ENCODE measurements around the gene KRTAP19-6. TPM values are rescaled to one million over a fixed set of nuclear protein-coding genes. Genes with fewer than 3 reads are reported as not detected.

The KRTAP19-6 gene
- total and polyA plus RNA-seq, 10 of the 15 experiments (the other 5 are each of a cell fraction or from before 2014, with no cell fraction given), result not detected

DNA sequence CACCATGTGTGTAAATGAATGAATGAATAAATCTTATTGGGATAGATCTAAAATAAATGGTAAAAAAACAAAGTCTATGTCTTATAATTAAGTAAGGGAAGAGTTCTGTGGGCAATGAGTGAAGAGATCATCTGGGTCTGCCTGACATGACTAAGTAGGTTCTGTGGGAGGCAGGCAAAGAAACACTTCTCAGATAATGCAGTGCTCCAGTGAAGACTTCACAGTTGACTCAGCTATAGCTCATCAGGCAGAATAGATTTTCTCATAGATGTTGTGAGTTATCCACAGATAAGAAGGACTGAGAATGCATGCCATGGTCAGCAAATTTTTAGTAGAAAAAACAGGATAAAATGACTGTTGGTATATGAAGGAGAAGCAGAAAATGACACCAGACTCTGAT lies 36.1 kb upstream of the KRTAP19-6 start:
- H3K4me3 ChIP-seq, result no peak overlapping the region
- CTCF ChIA-PET, result no interaction called here
- intact Hi-C loops (cut with micrococcal nuclease; ENCODE audit: unreplicated experiment) (no loop called here), in situ Hi-C loops (cut with MboI) (no loop called here)
- RAD21 ChIA-PET (ENCODE audit: unreplicated experiment), result no interaction called here
- H3K9ac ChIP-seq (ENCODE audit: control insufficient read depth, insufficient read depth, low read length), result no peak overlapping the region
- no peak overlapping the region for H3K27ac ChIP-seq (ENCODE audit: control insufficient read depth, insufficient read depth)
- H3K36me3 ChIP-seq (ENCODE audit: control insufficient read depth in 2 of 2, insufficient read depth in 2 of 2, low read length in 1 of 2), result no peaks in the 10 kb centered on the region
- ATAC-seq (no peak), FAIRE-seq (no peak), DNase-seq (ENCODE audit: low read depth, low spot score) (no peak)
- no peaks in the 10 kb centered on the region for H3K27me3 ChIP-seq (replicated peaks in 1 of 2; ENCODE audit: control insufficient read depth in 2 of 2, insufficient read depth in 2 of 2, low read length in 1 of 2)
- POLR2A ChIA-PET, result no interaction called here
- H3K4me1 ChIP-seq (ENCODE audit: control insufficient read depth, insufficient read depth, low read length), result no peaks in the 10 kb centered on the region
- H3K9me3 ChIP-seq (replicated peaks; ENCODE audit: control insufficient read depth, insufficient read depth, low read length), result no peaks in the 10 kb centered on the region
- H3K79me2 ChIP-seq (ENCODE audit: control insufficient read depth, insufficient read depth, low read length), result no peaks in the 10 kb centered on the region
- BruUV-seq (replicated peaks), result no TSS peak
- no peak for TF ChIP-seq CHD2 (IDR thresholded peaks at IDR 0.05; ENCODE audit: borderline replicate concordance, low read depth, low read length)
- TF ChIP-seq STAT3 (IDR thresholded peaks at IDR 0.05; ENCODE audit: low read depth, low read length), result no peak
- TF ChIP-seq ZNF217 (IDR thresholded peaks at IDR 0.05), result no peak
- TF ChIP-seq TBL1XR1 (IDR thresholded peaks at IDR 0.05; ENCODE audit: low read depth, low read length), result no peak
- TF ChIP-seq NKRF (conservative IDR thresholded peaks at IDR 0.05), result no peak
- TF ChIP-seq, protein P1, sequence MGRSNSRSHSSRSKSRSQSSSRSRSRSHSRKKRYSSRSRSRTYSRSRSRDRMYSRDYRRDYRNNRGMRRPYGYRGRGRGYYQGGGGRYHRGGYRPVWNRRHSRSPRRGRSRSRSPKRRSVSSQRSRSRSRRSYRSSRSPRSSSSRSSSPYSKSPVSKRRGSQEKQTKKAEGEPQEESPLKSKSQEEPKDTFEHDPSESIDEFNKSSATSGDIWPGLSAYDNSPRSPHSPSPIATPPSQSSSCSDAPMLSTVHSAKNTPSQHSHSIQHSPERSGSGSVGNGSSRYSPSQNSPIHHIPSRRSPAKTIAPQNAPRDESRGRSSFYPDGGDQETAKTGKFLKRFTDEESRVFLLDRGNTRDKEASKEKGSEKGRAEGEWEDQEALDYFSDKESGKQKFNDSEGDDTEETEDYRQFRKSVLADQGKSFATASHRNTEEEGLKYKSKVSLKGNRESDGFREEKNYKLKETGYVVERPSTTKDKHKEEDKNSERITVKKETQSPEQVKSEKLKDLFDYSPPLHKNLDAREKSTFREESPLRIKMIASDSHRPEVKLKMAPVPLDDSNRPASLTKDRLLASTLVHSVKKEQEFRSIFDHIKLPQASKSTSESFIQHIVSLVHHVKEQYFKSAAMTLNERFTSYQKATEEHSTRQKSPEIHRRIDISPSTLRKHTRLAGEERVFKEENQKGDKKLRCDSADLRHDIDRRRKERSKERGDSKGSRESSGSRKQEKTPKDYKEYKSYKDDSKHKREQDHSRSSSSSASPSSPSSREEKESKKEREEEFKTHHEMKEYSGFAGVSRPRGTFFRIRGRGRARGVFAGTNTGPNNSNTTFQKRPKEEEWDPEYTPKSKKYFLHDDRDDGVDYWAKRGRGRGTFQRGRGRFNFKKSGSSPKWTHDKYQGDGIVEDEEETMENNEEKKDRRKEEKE (IDR thresholded peaks at IDR 0.05), result no peak
- no peak for TF ChIP-seq ATF7 (IDR thresholded peaks at IDR 0.05; ENCODE audit: low read depth)
- TF ChIP-seq GATAD2B (conservative IDR thresholded peaks at IDR 0.05; ENCODE audit: low read depth), result no peak
- TF ChIP-seq HDAC2 (IDR thresholded peaks at IDR 0.05), result no peak
- no peak for TF ChIP-seq MTA2 (IDR thresholded peaks at IDR 0.05; ENCODE audit: low read depth)
- no peak for TF ChIP-seq SUZ12 (IDR thresholded peaks at IDR 0.05; ENCODE audit: unreplicated experiment)
- no peak for TF ChIP-seq PML (IDR thresholded peaks at IDR 0.05; ENCODE audit: low read length)
- no peak for TF ChIP-seq KDM1A (IDR thresholded peaks at IDR 0.05; ENCODE audit: borderline replicate concordance)
- no peak for TF ChIP-seq BMI1 (IDR thresholded peaks at IDR 0.05; ENCODE audit: borderline replicate concordance)
- no peak for TF ChIP-seq MLLT1 (IDR thresholded peaks at IDR 0.05)
- no peak for TF ChIP-seq ESRRA (IDR thresholded peaks at IDR 0.05; ENCODE audit: low read length)
- SMC1A ChIA-PET (ENCODE audit: uncharacterized antibody, unreplicated experiment), result no interaction called here
- H3K4me2 ChIP-seq (ENCODE audit: control insufficient read depth, insufficient read depth), result no peak overlapping the region
- H4K20me1 ChIP-seq (ENCODE audit: control insufficient read depth, insufficient read depth), result no peaks in the 10 kb centered on the region
- no peak overlapping the region for H2AFZ ChIP-seq (ENCODE audit: control insufficient read depth, low read depth, low read length)

Data from GM12878 (cell line).